GM21367 (cell line): ENCODE results near the gene C1QL1.

ENCODE experiments used
- ATAC-seq: cut with Tn5 transposase; IDR thresholded peaks from one replicate; pipeline ENCODE4 v1.9.1; 2021; ENCODE audit not compliant: unreplicated experiment

C1QL1 gene

DNA sequence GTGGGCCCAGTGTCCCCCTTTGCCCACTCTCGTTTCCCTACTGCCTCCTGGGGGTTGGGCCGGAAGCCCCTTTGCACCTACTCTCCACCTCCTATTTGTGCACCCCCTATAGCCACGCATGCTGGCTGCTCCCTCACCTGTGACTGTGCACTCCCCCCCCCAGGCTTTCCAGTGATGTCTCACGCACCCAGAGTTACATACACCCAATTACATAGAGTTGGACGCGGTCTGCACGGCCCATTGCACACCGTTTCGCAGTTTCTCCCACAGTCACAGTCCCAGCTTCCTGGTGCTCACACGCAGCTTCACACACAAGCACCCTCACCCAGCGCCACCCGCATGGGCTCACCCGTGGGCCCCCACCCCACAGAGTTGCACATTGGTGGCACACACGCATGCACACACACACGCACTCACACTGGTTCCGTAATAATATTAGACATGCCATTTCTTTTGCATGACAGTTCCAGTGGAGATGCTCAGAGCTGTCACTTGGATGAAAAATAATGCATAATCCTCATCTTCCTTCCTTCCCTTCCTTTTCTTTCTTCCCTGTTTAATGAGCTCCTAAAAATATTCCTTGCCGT is 21.5 kb upstream of the C1QL1 start:
- ATAC-seq: no peak

DNA sequence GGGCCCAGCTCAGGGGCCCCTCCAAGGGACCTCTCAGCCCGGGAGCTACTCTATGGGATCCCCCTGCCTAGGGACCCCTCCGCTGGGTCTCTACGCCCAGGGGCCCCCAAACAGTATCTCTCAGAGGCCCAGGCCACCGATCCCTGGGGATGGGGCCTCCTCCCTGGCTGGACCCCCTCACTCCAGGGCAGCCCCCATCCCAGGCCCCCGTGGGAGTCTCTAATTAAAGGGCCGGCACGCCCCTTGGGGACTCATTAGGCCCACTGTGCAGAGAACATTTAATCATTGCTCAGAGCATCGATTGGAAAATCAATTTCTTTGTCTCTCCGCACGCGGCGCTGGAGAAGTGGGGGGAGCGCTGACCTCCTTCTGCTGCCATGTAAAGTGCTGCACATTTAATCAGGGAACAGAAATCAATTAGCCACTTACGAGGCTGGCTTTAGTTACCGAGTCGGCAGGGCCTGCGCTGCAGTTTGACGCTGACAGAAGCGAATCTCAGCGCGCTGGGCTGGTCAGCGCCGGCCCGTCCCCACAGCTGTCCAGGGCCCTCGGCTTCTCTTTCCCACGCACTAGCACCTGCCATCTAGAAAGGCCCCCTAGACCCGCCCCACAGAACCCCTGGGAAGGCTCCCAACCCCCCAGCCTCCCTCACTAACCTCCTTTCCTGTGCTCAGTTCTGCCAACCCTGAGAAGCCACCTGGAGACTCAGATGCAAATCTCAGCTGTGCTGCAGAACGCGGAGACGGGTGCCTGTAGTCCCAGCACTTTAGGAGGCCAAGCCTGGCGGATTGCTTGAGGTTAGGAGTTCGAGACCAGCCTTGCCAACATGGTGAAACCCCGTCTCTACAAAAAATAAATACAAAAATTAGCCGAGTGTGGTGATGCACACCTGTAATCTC is 20.2 kb upstream of the C1QL1 start:
- no peak for ATAC-seq

DNA sequence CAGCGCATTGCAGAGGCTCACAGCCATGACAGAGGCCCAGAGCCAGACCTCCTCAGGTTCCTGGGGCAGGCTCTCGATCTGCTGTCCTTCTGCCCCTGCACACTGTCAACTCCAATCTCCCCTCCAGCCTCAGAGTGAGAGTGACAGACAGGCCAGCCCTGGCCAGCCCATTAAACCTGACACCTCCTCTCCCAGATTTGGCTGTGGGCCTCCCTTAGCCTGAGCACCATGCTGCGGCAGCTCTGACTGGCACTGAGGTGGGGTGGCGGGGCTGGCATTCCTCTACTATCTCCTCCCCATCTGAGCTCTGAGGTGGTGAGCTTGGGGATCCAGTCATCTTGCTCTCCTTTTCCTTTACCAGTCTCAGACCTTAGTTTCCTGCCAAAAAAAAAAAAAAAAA is 15.5 kb upstream of the C1QL1 start:
- no peak for ATAC-seq

DNA sequence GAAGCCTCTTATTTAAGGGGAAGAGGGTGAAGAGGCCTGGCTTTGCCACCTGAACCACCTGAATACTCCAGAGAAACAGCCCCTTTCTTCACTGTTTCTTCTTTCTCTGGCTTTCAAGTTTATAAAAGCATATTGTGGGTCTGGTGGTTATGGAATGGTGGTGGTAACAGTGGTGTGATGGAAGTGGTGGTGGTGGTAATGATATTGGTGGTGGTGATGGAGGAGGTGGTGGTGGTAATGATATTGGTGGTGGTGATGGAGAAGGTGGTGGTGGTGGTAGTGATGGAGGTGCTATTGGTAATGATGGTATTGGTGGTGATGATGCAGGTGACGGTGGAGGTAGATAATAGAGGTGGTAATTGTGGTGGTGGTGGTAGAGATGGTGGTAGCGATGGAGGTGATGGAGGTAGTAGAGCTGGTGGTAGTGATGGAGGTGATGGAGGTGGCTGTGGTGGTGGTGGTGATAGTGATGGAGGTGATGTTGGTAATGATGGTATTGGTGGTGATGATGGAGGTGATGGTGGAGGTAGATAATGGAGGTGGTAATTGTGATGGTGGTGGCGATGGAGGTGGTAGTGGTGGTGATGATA is 14.1 kb upstream of the C1QL1 start:
- ATAC-seq: no peak

DNA sequence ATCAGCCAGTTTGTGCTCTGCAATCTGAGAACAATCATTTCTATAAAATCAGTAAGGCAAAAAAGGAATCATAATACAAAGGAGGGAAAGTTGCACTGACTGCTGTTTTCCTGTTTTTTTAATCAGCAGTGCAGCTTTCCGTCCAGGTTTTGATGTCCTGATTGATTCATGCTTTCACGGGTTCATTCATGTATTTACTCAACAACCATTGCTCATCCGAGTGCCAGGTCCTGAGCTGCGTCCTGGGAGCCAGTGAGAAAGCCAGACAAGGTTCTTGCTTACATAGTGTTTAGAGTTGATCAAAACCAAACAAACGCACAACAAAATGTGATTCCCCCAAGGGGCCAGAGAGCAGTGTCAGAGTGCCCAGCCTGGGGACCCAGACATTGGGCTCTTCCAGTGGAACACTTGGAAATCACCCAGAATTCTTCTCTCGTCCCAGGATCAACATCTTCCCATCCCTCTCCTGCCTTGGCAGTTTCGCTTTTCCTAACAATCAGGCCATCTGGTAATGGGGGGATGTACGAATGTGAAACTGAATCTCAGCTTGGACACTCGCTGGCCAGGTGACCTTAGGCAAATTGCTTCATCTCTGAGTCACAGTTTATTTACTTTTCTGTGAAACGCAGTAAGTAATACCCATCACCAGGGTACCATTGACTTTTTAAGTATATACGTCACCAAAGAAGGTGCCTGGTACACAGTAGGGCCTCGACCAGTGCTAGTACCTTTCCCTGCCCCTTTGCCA is 13.3 kb upstream of the C1QL1 start:
- ATAC-seq: no peak

DNA sequence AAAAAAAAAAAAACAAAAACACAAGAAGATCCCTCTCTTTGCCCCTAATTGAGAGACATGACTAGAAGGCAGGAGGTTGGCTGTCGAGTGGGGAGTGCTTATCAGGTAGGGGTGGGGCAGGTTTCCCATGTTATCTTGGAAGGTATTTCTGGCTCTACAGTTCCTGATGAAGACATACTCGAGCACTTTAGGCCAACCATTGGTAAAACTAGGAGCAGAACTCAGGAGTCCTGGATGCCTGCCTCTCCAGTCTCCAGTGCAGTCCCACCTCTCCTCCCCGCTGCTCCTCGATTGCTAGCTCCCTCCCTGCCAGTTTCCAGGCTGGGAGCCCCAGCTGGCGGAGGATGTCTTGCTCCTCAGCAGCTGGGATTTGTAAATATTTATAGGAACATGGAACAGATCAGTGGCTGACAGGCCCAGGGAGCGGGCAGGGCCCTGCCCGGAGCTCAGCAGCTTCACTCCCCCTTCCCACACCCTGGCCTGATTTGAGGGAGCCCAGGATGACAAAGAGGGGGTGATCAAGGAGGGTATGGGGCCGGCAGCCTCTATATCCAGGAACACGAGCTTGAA is 11.4 kb upstream of the C1QL1 start:
- no peak for ATAC-seq

DNA sequence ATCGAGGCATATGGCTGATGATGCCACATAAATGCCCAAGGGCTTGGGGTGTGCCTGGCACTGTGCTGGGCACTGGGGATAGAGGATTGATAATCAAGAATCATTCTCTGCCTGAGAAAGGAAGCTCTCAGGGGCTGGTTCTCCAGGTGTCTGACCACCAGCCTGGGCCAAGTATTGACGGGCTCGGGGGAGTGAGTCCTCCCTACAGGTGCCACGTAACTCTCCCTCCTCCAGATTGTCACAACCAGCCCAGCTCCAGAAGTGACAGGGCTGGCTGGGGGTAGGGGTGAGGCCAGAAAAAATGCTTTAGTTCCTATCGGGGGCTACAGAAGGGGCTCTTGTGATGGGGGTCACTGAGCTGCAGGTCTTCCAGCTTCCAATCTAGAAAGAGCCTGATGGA is 10.7 kb upstream of the C1QL1 start:
- ATAC-seq: no peak

DNA sequence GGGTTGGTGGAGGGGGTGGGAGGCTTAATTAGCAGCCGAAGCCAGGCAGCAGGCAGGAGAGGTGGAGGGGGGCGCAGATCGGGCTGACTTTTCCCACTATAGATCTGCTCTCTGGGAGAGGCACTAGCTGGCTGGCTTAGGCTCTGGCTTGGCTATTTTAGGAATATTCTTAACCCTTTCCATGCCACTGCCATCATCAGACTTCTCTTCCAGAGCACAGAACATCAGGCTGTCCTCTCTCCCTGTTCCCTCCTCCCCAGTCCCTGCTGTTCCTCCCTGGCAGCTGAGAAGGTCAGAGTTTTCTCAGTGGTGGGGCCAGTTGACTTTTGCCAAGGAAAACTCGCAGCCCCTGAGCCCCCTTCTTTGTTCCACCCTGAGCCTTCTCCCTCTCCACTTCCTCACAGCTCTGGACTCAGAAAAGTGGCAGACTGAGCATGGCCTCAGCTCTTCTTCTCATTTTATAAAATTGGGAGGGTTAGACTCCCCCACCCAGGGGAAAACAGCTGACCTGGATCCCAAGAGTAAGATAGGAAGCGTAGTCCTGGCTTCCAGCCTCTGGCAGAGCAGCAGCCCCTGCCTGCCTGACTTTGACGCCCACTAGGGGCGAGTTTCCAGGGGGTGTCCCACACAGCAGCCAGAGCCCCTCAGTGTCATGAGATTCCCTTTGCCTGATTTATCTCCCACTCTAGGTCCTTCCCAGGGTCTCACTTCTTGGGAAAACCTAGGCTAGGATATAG is 9.9 kb upstream of the C1QL1 start:
- ATAC-seq: no peak

DNA sequence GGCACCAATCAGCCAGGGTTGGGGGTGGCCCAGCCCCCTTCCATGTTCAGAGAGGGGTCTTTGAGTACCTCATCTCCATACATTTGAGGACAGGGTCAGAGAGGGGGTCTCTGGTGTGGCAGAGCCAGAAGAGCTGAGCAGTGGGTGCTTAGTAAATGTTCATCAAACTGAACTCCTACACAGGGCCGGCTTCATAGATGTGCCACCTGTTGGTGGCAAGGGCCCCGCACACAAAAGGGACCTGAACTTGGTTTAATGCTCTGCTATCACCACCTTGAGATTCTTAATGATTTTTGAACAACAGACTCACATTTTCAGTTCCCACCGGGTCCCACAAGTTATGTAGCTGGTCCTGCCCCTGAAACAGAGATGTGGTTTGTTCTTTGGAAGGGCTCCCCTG is 9.0 kb upstream of the C1QL1 start:
- ATAC-seq: no peak

DNA sequence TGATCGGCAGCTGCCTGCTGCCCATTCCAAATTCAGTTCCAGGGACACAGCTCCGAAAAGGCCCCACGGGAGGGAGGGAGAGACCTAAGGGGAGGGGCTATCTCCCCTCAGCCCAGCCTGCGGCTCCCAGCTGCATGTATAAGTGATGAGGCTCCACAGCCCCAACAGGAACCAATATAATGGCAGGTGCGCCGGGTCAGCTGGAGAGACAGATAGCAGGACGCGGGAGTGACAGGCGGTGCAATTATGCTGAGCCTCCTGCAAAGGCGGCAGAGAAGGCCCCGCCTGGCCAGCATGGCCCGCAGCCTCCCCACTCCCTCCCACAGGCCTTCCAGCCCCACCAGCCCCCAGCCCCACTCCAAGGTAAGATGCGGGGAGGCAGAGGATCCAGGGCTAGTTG is 8.1 kb upstream of the C1QL1 start:
- ATAC-seq: no peak

DNA sequence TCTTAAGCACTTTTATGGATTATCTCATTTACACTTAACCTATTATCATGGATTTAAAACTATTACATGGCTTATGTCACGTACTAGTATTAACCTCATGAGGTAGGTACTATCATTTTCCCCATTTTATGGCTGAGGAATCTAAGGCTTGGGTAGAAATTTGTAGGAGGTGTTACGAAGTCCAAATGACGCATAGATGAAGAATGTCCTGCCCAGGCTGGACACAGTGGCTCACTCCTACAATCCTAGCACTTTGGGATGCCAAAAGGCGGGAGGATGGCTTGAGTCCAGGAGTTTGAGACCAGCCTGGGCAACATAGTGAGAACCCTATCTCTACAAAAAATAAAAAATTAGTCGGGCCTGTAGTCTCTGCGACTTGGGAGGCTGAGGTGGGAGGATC is 4.8 kb upstream of the C1QL1 start:
- no peak for ATAC-seq

DNA sequence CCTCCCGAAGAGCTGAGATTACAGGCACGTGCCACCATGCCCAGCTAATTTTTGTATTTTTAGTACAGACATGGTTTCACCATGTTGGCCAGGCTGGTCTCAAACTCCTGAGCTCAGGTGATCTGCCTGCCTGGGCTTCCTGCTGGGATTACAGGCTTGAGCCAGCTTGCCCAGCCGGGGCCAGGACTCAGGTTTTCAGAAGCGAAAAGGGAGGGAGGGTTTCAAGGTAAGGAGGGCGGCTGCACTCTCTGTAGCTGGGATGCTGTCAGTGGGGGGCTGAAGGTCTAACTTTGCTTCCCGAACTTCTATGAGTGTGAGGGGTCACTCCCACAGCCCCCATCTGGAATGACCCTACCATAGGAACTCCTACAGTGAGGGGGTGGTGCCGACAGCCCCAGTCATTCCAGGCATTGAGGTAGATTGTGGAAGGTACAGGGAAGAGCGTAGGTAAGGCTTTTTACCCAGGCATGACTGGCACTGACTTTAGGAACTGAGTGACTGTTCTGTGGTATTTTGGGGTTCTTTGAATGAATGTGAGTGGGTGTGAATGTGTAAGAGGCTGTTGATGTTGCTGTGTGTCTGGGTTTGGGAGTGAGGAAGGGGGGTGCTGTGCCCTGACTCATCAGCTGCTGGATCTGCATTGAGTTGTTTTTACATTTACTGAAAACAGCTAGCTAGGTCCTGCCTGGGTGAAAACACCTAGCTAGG is 3.8 kb upstream of the C1QL1 start:
- no peak for ATAC-seq

DNA sequence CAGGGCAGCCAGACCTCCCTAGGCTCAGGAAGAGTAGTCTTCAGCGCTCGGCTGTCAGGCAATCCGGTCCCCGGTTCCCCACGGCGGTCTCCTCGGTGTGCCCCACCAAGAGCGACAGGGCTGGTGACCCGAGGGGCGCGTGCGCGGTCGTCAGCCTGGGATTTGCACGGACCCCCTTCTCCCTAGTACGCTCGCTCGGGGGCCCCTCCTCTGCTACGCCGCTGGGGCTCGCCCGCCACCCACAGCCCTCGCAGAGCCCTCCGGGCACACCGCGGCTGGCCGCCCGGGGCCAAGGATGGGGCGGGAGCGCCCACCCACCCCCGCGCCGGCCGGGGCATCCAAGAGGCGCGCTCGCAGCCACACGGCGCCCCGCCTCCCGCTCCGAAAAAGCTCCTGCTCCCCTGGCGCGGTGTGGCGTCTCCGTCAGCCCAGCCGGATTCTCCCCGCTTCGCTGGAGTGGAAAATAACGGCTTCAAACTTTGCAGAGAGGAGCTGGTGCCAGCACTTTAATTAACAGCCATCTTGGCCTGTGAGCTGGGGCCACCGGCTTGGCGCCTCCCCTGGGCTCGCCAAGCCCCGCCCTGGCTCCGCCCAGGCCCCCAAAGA is 2.1 kb upstream of the C1QL1 start:
- ATAC-seq: no peak

DNA sequence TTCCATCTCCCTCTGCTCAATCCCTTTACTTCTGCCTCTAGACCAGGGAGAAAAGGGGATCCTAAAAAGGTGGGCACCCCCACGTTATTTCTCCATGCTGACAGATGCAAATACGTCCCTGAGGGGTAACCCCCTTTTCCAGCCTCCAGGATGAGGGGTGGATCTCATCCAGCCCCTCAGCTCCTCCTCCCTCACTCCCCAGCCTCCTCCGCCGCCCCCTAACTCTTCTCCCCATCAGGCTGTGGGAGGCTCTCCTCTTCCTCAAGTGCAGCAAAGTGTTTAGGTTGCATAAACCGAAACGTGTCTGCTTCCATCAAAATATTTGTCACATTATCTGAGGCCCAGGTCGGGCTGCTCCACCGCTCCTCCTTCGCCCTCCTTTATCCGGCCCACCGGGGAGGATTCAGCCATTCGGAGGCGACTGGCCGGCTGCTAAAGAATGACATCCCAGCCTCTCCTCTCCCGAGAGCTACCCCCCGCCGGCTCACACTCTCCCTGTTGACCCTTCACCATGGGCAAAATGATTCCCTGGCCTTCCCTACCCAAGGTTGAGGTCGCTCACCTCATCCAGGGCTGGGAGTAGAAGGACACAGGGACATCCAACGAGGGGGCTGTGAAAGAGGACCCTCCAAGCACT is 1.2 kb upstream of the C1QL1 start:
- no peak for ATAC-seq

DNA sequence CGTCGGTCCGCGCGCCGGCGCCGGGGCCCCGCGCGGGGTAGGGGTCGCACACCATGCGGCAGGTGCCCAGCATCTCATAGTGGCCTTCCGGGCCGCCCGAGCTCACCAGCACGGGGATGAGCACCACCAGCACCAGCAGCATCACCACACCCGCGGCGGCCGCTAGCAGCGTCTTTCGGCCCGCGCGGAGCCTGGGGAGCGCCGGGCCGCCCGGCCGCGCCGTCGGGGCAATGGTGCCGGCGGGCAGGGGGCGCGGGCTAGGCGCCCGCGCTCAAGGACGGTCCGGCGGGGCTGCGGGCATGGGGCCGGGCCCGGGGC is 237 bp downstream of the C1QL1 start:
- ATAC-seq: no peak

DNA sequence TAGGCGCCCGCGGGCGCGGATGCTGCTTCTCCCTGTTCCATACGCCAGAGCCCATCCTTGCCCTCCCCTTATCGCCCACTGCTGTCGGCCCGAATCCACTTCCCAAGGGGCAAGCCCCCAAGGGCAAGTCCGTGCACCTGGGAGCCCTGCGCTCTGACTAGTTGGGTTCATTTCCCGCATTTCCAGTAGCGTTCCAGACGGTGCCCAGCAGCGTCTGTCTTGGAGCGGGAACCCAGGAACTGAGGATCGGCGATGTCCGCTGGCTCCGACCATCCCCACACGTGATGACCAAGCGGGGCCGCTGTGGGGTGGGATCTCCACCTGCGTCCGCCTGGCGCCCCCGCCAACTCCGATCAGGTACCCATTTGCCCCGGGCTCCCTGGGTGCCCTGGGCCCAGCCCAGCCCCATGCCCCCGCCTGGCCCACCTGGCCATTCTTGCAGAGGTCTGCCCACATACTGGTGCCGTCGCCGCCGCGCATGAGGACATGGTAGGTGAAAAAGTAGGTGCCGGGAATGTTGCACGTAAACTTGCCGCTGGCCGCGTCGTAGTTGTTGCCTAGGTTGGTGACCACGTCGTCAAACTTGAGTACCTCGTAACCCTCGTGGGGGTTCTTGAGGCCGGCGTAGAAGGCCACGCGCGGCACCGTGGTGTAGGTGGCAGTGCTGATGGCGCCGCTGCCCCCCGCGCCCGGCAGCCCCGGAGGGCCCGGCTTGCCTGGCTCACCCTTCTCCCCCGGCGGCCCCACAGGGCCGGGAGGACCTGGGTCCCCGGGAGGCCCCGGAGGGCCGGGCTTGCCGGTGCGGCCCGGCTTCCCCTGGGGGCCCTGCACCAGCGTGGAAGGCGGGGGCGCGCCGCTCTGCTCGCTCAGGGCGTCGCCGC is 837 bp downstream of the C1QL1 start:
- ATAC-seq: no peak

DNA sequence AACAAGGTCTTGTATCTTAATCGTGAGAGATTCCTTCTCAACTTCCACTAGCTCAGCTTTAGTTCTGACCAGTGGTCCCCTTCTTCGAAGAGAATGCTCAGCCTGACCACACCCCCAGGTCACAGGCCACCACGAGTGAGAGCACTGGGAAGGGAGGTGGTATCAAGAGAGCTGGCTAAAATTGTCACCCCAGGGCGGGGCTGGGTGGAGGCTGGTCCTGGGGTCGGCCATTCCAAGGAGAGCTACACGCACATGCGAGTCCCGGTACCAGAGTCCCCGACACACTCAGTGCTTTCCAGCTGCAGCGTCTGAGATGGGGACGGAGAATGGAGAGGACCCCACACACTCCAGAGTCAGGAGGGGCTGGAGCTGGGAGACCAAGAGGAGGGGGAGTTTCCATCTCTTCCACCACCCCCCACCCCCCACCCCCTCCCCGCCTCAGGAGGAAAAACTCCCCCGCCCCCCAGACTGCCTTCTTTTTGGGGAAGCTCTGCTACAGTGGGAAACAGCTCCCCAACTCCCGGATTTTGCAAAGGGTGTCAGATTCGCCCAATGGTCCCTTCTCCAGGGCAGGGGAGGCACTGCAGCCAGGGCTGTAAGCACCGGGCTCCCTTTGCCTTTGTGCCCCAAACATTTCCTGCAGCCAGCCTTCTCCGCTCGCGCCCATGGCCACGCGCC is 1.6 kb downstream of the C1QL1 start:
- no peak for ATAC-seq
